Epithelial cell of esophagus (primary cell): Measurements from ENCODE around the gene CACNA1D.
A peak's percentile ranks its signal among the peaks of the same experiment; 100 is the strongest.

Source experiments
- DNase-seq: peaks from one replicate; pipeline ENCODE4 v3.0.0; 2010; ENCODE audit warnings: low read depth
- H3K4me3 ChIP-seq: 2 replicates; pipeline ENCODE4 v1.5.1; 2011; ENCODE audit warnings: mild to moderate bottlenecking, low read length, control low read depth
- CTCF ChIP-seq: IDR thresholded peaks from 2 replicates; pipeline ENCODE4 v1.5.1; 2011; ENCODE audit warnings: low read depth, mild to moderate bottlenecking, low read length, control low read depth, inconsistent platforms; ENCODE audit not compliant: insufficient read depth; ENCODE audit errors: missing control alignments

The CACNA1D gene

GRCh38 chr3:53803816-53804695 is 309.6 kb downstream of the CACNA1D start:
- no peak for TF ChIP-seq CTCF
- H3K4me3 ChIP-seq, result no peak overlapping the region
- DNase-seq, result no peak

GRCh38 chr3:53804697-53805462 is 310.5 kb downstream of the CACNA1D start:
- no peak overlapping the region for H3K4me3 ChIP-seq
- TF ChIP-seq CTCF, result no peak
- DNase-seq, result peak; percentile 55

GRCh38 chr3:53805463-53806159 is 311.2 kb downstream of the CACNA1D start:
- DNase-seq, result no peak
- no peak overlapping the region for H3K4me3 ChIP-seq
- TF ChIP-seq CTCF, result no peak

GRCh38 chr3:53806182-53807116 is 312.0 kb downstream of the CACNA1D start:
- no peak overlapping the region for H3K4me3 ChIP-seq
- no peak for TF ChIP-seq CTCF
- DNase-seq, result no peak

- DNase-seq, result no peak
- no peak for TF ChIP-seq CTCF
- H3K4me3 ChIP-seq, result no peak overlapping the region
Observed at GRCh38 chr3:53807117-53807810, 312.9 kb downstream of the CACNA1D start.
